Effector memory CD4-positive, alpha-beta T cell (primary cell): ENCODE measurements around the gene IRF8.

ENCODE experiments used
- DNase-seq, 3 donors: peaks; one replicate each; pipeline ENCODE4 v3.0.0-alpha.2; 2020
- H3K27ac ChIP-seq: 2 replicates; pipeline ENCODE4 v1.7.0; 2013; ENCODE audit warnings: mild to moderate bottlenecking, low read length, moderate library complexity; ENCODE audit not compliant: insufficient read depth, poor library complexity, severe bottlenecking
- H3K27me3 ChIP-seq: replicated peaks from 2 replicates; pipeline ENCODE4 v1.7.0; 2013; ENCODE audit warnings: mild to moderate bottlenecking, low read length; ENCODE audit not compliant: insufficient read depth, control insufficient read depth, poor library complexity, severe bottlenecking
- H3K36me3 ChIP-seq: 2 replicates; pipeline ENCODE4 v1.7.0; 2013; ENCODE audit warnings: mild to moderate bottlenecking, low read length, moderate library complexity; ENCODE audit not compliant: control insufficient read depth, insufficient read depth
- H3K4me1 ChIP-seq: 2 replicates; pipeline ENCODE4 v1.7.0; 2013; ENCODE audit warnings: low read length, mild to moderate bottlenecking; ENCODE audit not compliant: control insufficient read depth, insufficient read depth, poor library complexity, severe bottlenecking
- H3K4me3 ChIP-seq: 2 replicates; pipeline ENCODE4 v1.7.0; 2013; ENCODE audit warnings: low read length, low read depth, mild to moderate bottlenecking; ENCODE audit not compliant: insufficient read depth, poor library complexity, severe bottlenecking
- H3K9me3 ChIP-seq: 2 replicates; pipeline ENCODE4 v1.7.0; 2013; ENCODE audit warnings: mild to moderate bottlenecking, low read length, moderate library complexity; ENCODE audit not compliant: control insufficient read depth

Gene IRF8

GRCh38 chr16:85913141-85913601 lies 14.2 kb downstream of the IRF8 start:
- no peak overlapping the region for H3K4me3 ChIP-seq
- no peak overlapping the region for H3K27ac ChIP-seq
- no peaks in the 10 kb centered on the region for H3K36me3 ChIP-seq
- no peaks in the 10 kb centered on the region for H3K27me3 ChIP-seq
- DNase-seq: no peak
- no peaks in the 10 kb centered on the region for H3K4me1 ChIP-seq
- H3K9me3 ChIP-seq: no peaks in the 10 kb centered on the region

GRCh38 chr16:85913688-85914422 lies 14.9 kb downstream of the IRF8 start:
- no peaks in the 10 kb centered on the region for H3K4me1 ChIP-seq
- H3K27ac ChIP-seq: no peak overlapping the region
- no peak overlapping the region for H3K4me3 ChIP-seq
- no peaks in the 10 kb centered on the region for H3K9me3 ChIP-seq
- H3K27me3 ChIP-seq: no peaks in the 10 kb centered on the region
- no peak for DNase-seq
- no peaks in the 10 kb centered on the region for H3K36me3 ChIP-seq

GRCh38 chr16:85914423-85914794 lies 15.4 kb downstream of the IRF8 start:
- no peak for DNase-seq
- Histone ChIP-seq H3K9me3 (no peaks in the 10 kb centered on the region), H3K4me1 (no peaks in the 10 kb centered on the region), H3K4me3 (no peak overlapping the region), H3K27me3 (no peaks in the 10 kb centered on the region), H3K27ac (no peak overlapping the region), H3K36me3 (no peaks in the 10 kb centered on the region)

- H3K4me1 ChIP-seq: no peaks in the 10 kb centered on the region
- H3K9me3 ChIP-seq: no peaks in the 10 kb centered on the region
- H3K27ac ChIP-seq: no peak overlapping the region
- H3K36me3 ChIP-seq: no peaks in the 10 kb centered on the region
- H3K27me3 ChIP-seq: no peaks in the 10 kb centered on the region
- H3K4me3 ChIP-seq: no peak overlapping the region
- no peak for DNase-seq
These were observed 16.3 kb downstream of the IRF8 start for GRCh38 chr16:85915125-85915845.

GRCh38 chr16:85916141-85916890 lies 17.4 kb downstream of the IRF8 start:
- Histone ChIP-seq H3K4me1 (no peaks in the 10 kb centered on the region), H3K27ac (no peak overlapping the region), H3K9me3 (no peaks in the 10 kb centered on the region), H3K36me3 (no peaks in the 10 kb centered on the region), H3K27me3 (no peaks in the 10 kb centered on the region), H3K4me3 (no peak overlapping the region)
- no peak for DNase-seq

- no peak for DNase-seq
- Histone ChIP-seq H3K36me3 (no peaks in the 10 kb centered on the region), H3K27me3 (no peaks in the 10 kb centered on the region), H3K27ac (no peak overlapping the region), H3K9me3 (no peaks in the 10 kb centered on the region), H3K4me1 (no peaks in the 10 kb centered on the region), H3K4me3 (no peak overlapping the region)
These were observed 18.1 kb downstream of the IRF8 start for GRCh38 chr16:85917012-85917411.

GRCh38 chr16:85917959-85918358 lies 19.0 kb downstream of the IRF8 start:
- no peak overlapping the region for H3K4me3 ChIP-seq
- no peak overlapping the region for H3K27ac ChIP-seq
- no peaks in the 10 kb centered on the region for H3K27me3 ChIP-seq
- no peaks in the 10 kb centered on the region for H3K9me3 ChIP-seq
- DNase-seq: no peak
- H3K36me3 ChIP-seq: no peaks in the 10 kb centered on the region
- H3K4me1 ChIP-seq: no peaks in the 10 kb centered on the region

- Histone ChIP-seq H3K36me3 (no peaks in the 10 kb centered on the region), H3K27ac (no peak overlapping the region), H3K4me1 (no peaks in the 10 kb centered on the region), H3K9me3 (no peaks in the 10 kb centered on the region), H3K27me3 (no peaks in the 10 kb centered on the region), H3K4me3 (no peak overlapping the region)
- no peak for DNase-seq
These were observed 19.5 kb downstream of the IRF8 start for GRCh38 chr16:85918436-85918835.

GRCh38 chr16:85919271-85920267 lies 20.6 kb downstream of the IRF8 start:
- Histone ChIP-seq H3K9me3 (no peaks in the 10 kb centered on the region), H3K4me3 (no peak overlapping the region), H3K27me3 (no peaks in the 10 kb centered on the region), H3K36me3 (no peaks in the 10 kb centered on the region), H3K4me1 (no peaks in the 10 kb centered on the region), H3K27ac (no peak overlapping the region)
- DNase-seq: no peak
